ENCODE measurements around the gene SLC49A3.
"Not testable (repeated sequence)": the region's sequence is repeated elsewhere in the genome, so short reads cannot be mapped to it uniquely, and the experiment has no call there.

Gene SLC49A3

GRCh38 chr4:722169-722725, 33.3 kb upstream of the SLC49A3 start:
- no peak for DNase-seq (ENCODE audit: low read depth in 2 of 3, low spot score in 1 of 3)

GRCh38 chr4:721261-722168, 32.6 kb upstream of the SLC49A3 start:
- DNase-seq (ENCODE audit: low read depth in 2 of 3, low spot score in 1 of 3), result no peak

GRCh38 chr4:720111-720860, 31.3 kb upstream of the SLC49A3 start:
- DNase-seq (ENCODE audit: low read depth in 2 of 3, low spot score in 1 of 3), result no peak

- DNase-seq (ENCODE audit: low read depth in 2 of 3, low spot score in 1 of 3), result no peak
These were observed 29.5 kb upstream of the SLC49A3 start for GRCh38 chr4:718460-718859.

GRCh38 chr4:717601-718320, 28.8 kb upstream of the SLC49A3 start:
- DNase-seq (ENCODE audit: low read depth in 2 of 3, low spot score in 1 of 3), result no peak

- DNase-seq (ENCODE audit: low read depth in 2 of 3, low spot score in 1 of 3), result no peak
These were observed 25.1 kb upstream of the SLC49A3 start for GRCh38 chr4:714087-714486.

- no peak for DNase-seq (ENCODE audit: low read depth in 2 of 3, low spot score in 1 of 3)
These were observed 24.1 kb upstream of the SLC49A3 start for GRCh38 chr4:712916-713632.

GRCh38 chr4:712093-712492, 23.1 kb upstream of the SLC49A3 start:
- no peak for DNase-seq (ENCODE audit: low read depth in 2 of 3, low spot score in 1 of 3)

GRCh38 chr4:710916-711315, 22.0 kb upstream of the SLC49A3 start:
- no peak for DNase-seq (ENCODE audit: low read depth in 2 of 3, low spot score in 1 of 3)

- DNase-seq (ENCODE audit: low read depth in 2 of 3, low spot score in 1 of 3), result no peak
These were observed 21.2 kb upstream of the SLC49A3 start for GRCh38 chr4:710116-710515.

- DNase-seq (ENCODE audit: low read depth in 2 of 3, low spot score in 1 of 3), result no peak
These were observed 20.4 kb upstream of the SLC49A3 start for GRCh38 chr4:709348-709747.

- no peak for DNase-seq (ENCODE audit: low read depth in 2 of 3, low spot score in 1 of 3)
These were observed 19.6 kb upstream of the SLC49A3 start for GRCh38 chr4:708631-708933.

- DNase-seq (ENCODE audit: low read depth in 2 of 3, low spot score in 1 of 3), result no peak
These were observed 19.1 kb upstream of the SLC49A3 start for GRCh38 chr4:707929-708630.

- DNase-seq (ENCODE audit: low read depth in 2 of 3, low spot score in 1 of 3), result no peak
These were observed 18.1 kb upstream of the SLC49A3 start for GRCh38 chr4:706834-707598.

- not testable (repeated sequence) for DNase-seq (ENCODE audit: low read depth in 2 of 3, low spot score in 1 of 3)
These were observed 17.2 kb upstream of the SLC49A3 start for GRCh38 chr4:706083-706633.

GRCh38 chr4:705278-706082, 16.5 kb upstream of the SLC49A3 start, which contains the start of gene PCGF3:
Gene PCGF3 (plus strand): TSS chr4:705832. CDS start chr4:733681, 27,849 bp downstream.
- peak; percentile 96 to 98 (median 97) for DNase-seq (ENCODE audit: low read depth in 2 of 3, low spot score in 1 of 3)

- no peak for DNase-seq (ENCODE audit: low read depth in 2 of 3, low spot score in 1 of 3)
These were observed 16.0 kb upstream of the SLC49A3 start for GRCh38 chr4:704971-705277.

- DNase-seq (ENCODE audit: low read depth in 2 of 3, low spot score in 1 of 3), result no peak
These were observed 15.4 kb upstream of the SLC49A3 start for GRCh38 chr4:704198-704891.

Measured in stimulated activated CD4-positive, alpha-beta T cell treated with anti-CD3 and anti-CD28 coated beads, Interleukin-12 subunit alpha, Interleukin-12 subunit beta, amount 100 ng/mL, for 48 hours (primary cell).